Progenitor cell of endocrine pancreas (in vitro differentiated cells): ENCODE results near the gene KLF8. TPM values are rescaled to one million over a fixed set of nuclear protein-coding genes. Genes with fewer than 3 reads are reported as not detected.

Source experiments
- DNase-seq: peaks from one replicate; pipeline ENCODE4 v3.0.0; 2021; ENCODE audit warnings: low spot score; ENCODE audit not compliant: unreplicated experiment
- H3K27ac Mint-ChIP-seq: 2 replicates; pipeline ENCODE4 v1.8.0; 2021; ENCODE audit warnings: mild to moderate bottlenecking, moderate library complexity, mixed read lengths
- H3K27me3 Mint-ChIP-seq: 2 replicates; pipeline ENCODE4 v1.8.0; 2021; ENCODE audit warnings: mixed read lengths
- H3K36me3 Mint-ChIP-seq: 2 replicates; pipeline ENCODE4 v1.8.0; 2022; ENCODE audit warnings: mixed read lengths; ENCODE audit not compliant: insufficient read depth
- H3K4me1 Mint-ChIP-seq: 2 replicates; pipeline ENCODE4 v1.8.0; 2021; ENCODE audit warnings: low read depth, mixed read lengths
- H3K4me3 Mint-ChIP-seq: 2 replicates; pipeline ENCODE4 v1.8.0; 2021; ENCODE audit warnings: low read depth, mild to moderate bottlenecking, moderate library complexity, mixed read lengths
- H3K9me3 Mint-ChIP-seq: 2 replicates; pipeline ENCODE4 v1.8.0; 2021; ENCODE audit warnings: low read depth, mixed read lengths
- CTCF ChIP-seq: fragments of 200-600 bp; sonication (generic); IDR thresholded peaks from one replicate; pipeline ENCODE4 v1.5.0; 2021; ENCODE audit warnings: antibody characterized with exemption, mild to moderate bottlenecking; ENCODE audit not compliant: unreplicated experiment
- total RNA-seq: library from RNA; stranded (reverse); gene quantifications from 2 replicates; pipeline ENCODE4 v1.2.1, GENCODE V29; 2021

KLF8 gene
- total RNA-seq, 1 donor from 2014 or later = 4.7 TPM

GRCh38 chrX:56319165-56319564 is 87.0 kb downstream of the KLF8 start:
- Mint-ChIP-seq H3K36me3 (peaks cover 2% of the 10 kb centered on the region), H3K4me3 (no peak overlapping the region), H3K9me3 (peaks cover 31% of the 10 kb centered on the region), H3K27ac (no peak overlapping the region), H3K27me3 (no peaks in the 10 kb centered on the region), H3K4me1 (no peaks in the 10 kb centered on the region)
- no peak for TF ChIP-seq CTCF
- no peak for DNase-seq
